HG03025 (cell line): Measurements from ENCODE around the gene WDR7.
"Not testable (repeated sequence)": the region's sequence is repeated elsewhere in the genome, so short reads cannot be mapped to it uniquely, and the experiment has no call there.

Experiments used
- ATAC-seq: cut with Tn5 transposase; IDR thresholded peaks from one replicate; pipeline ENCODE4 v1.9.1; 2021; ENCODE audit warnings: mild to moderate bottlenecking, moderate library complexity; ENCODE audit not compliant: unreplicated experiment, low FRiP score

Gene WDR7

DNA sequence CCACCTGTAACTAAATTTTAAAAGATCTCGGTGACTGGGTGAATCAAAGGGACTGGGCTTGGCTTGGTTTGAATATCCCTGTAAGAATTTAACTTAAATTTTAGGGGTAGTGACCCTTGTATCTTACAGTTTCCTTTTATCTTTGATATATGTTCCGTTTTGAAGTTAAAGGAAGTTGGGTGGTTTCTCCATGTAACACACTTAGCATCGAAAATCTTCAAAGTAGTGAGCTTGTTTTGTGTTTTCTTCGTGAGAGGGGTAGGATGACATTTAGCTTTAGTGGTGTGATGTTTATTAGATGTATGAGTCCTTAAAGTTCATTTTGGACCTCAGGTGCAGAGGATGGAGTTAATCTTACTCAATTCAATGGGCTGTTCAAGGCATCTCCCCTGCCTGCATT, 1.6 kb downstream of the WDR7 start:
- ATAC-seq, result no peak

GRCh38 chr18:56654280-56654679, 3.1 kb downstream of the WDR7 start:
- not testable (repeated sequence) for ATAC-seq

DNA sequence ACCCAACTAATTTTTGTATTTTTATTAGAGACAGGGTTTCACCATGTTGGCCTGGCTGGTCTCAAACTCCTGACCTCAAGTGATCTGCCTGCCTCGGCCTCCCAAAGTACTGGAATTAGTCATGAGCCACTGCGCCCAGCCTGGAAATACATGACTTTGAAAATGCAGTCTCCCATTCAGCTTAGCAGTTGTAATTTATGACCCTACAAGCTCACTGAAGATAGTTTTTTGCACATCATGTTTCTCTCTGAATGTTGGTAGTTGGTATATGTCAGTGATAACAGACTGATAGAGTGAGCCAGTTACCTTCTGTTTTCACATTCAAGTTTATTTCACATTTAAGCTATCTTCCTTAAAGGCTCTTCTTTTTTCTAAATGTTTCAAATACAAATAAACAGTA, 7.1 kb downstream of the WDR7 start:
- no peak for ATAC-seq

DNA sequence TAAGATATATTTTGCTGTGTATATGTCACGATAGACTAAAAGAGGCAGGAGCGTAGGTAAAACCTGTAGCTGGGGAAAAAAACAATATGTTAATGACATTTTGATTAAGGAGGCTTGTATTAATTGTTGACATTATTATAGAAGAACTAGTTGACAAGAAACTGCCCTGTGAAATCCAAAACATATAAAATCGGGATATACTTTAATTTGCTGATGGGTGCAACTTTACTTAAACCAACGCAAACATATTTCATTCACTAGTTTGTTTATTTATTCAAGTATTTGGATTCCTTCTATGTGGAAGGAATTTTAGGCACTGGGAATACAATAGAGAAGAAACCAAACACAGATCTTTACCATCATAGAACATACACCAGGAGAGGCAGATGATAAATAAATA, 8.0 kb downstream of the WDR7 start:
- ATAC-seq, result no peak

DNA sequence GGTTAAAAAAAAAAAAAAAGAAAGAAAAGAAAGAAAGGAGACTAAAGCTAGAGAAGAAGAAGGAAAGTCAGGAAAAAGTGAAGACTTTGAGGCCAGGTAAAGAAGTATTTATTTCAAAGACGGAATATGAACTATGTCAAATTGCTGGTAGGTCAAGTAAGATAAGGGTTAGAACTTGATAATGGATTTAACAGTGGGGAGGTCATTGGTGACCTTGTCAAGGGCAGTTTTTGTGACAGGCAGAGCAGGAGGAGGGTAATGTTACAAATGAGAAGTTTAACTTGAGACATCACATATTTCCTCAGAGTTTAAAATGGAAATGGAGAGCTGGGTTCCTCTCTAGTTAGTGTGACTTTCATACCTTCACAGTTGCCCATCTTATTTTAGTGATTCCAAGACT, 9.5 kb downstream of the WDR7 start:
- no peak for ATAC-seq

DNA sequence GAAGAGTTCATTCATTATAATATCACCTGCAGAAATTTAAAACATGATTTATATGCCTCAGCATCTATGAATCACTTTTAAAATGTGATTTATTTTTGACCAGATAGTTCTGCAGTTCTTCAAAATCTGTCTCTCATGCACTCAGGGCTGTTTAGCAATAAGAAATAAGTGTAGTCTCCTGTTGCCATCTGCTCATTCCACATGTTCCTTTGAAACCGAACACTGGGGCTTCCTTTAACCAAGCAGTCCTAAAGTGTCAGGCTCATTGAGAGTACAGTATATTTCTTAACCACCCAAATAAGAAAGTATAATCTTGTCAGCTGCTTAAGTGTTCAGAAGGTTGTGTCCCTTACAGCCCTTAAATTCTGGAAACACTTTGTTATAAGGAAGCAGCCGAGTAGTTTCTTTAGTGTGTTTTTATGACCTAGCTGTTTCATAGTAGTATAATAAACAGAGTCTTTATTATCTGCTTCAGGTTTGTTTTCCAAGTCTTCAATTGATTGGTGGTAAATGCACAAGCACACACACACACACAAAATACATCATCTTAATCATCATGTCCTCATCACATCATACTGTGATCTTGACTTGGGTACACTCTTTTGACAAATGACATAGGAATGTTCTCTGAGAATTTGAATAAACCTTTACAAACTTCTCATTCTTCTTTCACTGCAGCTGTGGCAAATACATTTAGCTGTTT, 10.4 kb downstream of the WDR7 start:
- no peak for ATAC-seq

- no peak for ATAC-seq
Measured at GRCh38 chr18:56662063-56662408, 10.9 kb downstream of the WDR7 start.

GRCh38 chr18:56662502-56662901, 11.3 kb downstream of the WDR7 start:
- no peak for ATAC-seq

DNA sequence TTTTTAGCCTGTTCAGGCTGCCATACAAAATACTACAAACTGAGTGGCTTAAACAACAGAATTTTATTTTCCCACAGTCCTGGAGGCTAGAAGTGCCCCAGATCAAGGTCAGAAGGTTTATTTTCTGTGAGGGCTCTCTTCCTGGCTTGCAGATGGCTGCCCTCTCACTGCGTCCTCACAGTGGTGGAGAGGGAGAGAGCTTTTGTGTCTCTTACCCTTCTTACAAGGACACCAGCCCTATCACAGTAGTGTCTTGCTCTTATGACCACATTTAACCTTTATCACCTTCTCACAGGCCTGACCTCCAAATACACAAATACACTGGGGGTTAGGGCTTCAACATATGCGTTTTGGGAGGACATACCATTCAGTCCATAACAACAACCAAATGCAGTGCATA, 11.7 kb downstream of the WDR7 start:
- no peak for ATAC-seq

GRCh38 chr18:56672391-56672790, 21.2 kb downstream of the WDR7 start:
- no peak for ATAC-seq

- no peak for ATAC-seq
Measured at GRCh38 chr18:56672981-56673380, 21.8 kb downstream of the WDR7 start.

DNA sequence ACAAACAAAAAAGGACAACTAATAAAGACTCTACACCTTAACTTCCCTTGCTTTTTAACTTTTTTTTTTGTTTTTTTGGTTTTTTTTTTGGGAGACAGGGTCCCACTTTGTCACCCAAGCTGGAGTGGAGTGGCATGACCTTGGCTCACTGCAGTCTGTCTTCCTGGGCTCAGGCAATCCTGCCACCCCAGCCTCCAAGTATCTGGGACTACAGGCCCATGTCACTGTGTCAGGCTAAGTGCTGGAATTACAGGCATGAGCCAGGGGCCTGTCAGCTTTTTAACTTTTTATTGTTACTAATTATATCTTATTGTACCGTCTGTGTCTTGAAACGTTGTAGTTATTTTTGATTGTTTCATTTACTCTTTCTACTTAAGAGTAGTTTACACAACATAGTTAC, 25.5 kb downstream of the WDR7 start:
- no peak for ATAC-seq

- no peak for ATAC-seq
Measured at GRCh38 chr18:56678836-56679565, 27.8 kb downstream of the WDR7 start.

DNA sequence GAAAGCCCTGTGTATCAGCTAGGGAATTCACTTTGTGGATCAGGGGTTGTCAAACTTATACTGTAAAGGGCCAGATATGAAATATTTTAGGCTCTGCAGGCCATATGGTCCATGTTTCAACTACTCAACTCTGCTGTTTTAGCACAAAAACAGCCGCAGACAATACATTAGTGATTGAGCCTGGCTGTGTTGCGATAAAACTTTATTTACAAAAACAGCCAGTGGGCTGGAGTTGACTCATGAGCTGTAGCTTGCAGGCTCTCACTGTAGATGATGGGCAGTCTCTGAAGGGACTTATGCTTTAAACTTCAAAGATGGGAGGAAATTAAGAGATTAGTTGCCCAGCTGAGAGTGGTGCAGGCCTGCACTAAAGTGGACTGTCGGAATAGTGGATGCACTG, 33.1 kb downstream of the WDR7 start:
- ATAC-seq, result no peak

DNA sequence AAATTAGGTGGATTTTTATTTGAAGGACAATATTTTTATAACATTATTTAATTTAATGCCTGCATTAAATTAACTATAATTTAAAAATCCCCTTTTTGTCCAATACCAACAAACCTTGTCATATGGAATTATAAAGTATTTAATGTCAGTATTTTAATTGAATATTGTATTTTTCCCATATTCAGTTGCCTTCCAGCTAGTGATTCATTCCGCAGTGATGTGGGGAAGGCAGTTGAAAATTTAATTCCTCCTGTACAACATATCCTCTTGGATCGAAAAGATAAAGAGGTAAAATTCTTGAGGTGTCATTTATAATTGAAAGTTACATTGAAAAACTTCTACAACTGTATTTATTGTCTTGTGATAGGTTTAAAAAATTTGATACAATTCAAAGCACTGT, 40.4 kb downstream of the WDR7 start:
- no peak for ATAC-seq

DNA sequence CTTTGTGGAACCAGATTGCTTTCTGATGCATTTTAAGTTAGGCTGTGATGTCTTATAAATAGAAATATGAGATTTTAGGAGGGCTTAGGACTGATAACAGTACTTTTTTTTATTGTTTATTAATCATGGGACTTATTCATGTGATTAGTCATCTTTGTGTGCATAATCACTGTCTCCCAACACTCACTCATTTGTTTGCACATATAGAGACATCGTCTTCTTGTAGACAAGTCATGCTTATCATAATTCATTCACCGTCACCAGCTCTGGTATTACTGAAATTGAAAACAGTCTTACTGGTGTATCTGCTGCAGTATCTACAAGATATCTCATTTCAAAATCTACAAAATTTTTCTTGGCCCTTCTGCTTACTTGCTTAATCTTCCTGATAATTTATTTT, 45.8 kb downstream of the WDR7 start:
- no peak for ATAC-seq

GRCh38 chr18:56702946-56703345, 51.8 kb downstream of the WDR7 start:
- no peak for ATAC-seq

GRCh38 chr18:56709463-56709862, 58.3 kb downstream of the WDR7 start:
- peak; percentile 79 for ATAC-seq

DNA sequence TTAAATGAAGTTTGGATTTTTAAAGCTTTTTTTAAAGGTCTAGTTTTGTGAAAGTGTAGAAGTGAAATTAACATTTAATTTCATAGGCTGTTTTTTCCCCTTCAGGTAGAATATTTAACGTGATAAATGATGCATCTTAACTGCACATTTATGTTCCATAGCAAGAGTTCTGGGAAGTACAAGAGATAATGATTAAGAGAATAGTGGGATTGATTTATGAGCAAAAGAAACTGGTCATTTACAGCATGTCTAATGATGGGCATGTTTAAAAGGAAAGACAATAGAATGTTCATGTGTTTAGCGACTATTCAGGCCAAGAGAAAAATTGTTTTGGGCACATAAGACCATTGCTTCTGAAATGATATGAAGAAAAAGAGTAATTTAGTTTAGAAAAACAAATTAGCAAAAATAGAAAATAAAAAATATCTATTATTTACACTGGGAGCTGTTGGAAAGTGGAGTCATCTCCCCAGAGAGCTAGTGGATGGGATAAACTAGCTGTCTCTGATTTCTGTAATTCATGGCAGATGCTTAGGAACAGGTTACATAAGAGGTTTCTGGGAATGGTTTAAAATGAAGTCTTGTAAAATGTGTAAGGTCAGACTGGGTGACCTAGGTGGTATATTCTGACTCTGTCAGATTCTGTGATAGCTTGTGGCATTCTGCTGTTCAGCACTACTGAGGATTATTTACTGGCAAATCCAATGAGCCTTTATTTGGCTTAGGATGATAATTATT, 60.7 kb downstream of the WDR7 start:
- ATAC-seq, result no peak

DNA sequence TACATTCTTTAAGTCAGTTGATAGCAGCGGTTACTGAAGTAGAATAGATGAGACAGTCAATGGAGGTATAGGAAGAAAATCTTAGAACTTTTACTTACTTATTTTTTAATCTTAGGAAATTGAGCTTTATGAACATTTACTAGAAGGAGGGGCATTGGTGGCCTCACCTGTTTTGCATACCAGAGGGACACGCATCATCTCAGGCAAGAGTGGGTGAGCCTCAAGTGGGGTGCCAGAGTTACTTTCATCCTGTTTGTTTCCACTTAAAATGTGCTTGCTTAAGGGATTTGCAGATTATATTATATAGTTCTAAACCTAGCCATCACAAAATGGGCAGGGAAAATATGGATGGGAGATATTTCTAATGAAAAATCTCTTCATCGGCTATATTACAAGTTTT, 61.6 kb downstream of the WDR7 start:
- ATAC-seq, result no peak

- no peak for ATAC-seq
Measured at GRCh38 chr18:56715121-56715520, 64.0 kb downstream of the WDR7 start.

DNA sequence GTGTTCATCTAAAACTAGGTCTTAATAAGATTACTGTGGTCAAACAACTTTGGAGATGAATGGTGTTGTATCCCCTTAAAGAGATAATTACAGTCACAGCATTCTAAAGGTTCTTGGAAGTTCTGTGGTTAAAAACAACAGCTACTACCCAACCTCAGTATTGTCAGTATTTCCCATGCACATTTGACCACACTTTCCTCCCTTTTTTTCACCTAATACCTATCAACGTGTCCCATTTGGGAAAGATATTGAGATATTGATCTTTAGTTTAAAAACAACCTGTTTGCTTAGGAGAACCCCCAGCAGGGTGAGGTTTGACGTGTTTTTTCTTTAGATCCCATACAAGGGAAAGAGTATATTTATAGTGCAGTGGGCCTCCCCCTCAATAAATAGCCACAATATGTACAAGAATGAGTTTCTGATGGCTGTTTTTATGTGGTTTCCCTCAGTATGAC, 65.6 kb downstream of the WDR7 start:
- no peak for ATAC-seq
